ENCODE results near the gene GINS2.
A peak's percentile ranks its signal among the peaks of the same experiment; 100 is the strongest.

The GINS2 gene

DNA sequence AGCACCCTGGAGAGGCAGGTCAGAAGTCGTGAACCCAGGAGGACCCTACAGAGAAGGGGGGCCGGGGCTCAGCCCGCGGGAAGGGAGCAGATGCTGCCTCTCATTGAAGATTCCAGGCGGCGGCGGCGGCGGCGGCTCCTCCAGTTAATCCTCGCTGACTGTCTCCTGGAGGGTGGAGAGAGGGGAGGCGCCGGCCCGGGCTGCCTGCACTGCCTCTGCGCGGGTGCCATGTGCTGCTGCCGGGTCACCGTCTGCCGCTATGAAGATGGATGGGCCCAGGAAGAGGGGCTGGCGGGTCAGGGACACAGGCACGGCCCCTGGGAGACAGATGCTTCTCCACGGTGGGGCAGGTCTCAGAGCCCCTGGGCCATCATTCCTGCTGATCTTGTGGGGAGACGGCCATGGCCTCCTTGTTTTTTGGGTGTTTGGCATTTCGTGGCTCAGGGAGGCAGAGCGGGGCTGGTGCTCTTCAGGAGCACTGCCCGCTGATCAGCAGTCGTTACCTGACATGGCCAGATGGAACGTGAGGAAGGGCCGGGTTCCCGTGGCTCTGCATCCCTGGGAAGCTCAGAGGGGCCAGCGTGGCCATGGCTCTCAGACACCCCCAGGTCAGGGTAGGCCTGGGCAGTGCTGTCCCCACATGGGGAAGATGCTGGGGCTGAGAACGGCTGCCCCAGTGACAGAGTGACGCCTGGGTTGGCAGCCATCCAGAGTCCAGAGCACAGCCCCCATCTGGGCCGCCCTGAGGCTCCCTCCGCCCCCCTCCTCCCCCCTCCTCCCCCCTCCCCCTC, 36.1 kb downstream of the GINS2 start:
- DNase-seq = peak; percentile 71 to 77

- DNase-seq = peak; percentile 54 to 71
These were observed 36.9 kb downstream of the GINS2 start for GRCh38 chr16:85651629-85652430.

DNA sequence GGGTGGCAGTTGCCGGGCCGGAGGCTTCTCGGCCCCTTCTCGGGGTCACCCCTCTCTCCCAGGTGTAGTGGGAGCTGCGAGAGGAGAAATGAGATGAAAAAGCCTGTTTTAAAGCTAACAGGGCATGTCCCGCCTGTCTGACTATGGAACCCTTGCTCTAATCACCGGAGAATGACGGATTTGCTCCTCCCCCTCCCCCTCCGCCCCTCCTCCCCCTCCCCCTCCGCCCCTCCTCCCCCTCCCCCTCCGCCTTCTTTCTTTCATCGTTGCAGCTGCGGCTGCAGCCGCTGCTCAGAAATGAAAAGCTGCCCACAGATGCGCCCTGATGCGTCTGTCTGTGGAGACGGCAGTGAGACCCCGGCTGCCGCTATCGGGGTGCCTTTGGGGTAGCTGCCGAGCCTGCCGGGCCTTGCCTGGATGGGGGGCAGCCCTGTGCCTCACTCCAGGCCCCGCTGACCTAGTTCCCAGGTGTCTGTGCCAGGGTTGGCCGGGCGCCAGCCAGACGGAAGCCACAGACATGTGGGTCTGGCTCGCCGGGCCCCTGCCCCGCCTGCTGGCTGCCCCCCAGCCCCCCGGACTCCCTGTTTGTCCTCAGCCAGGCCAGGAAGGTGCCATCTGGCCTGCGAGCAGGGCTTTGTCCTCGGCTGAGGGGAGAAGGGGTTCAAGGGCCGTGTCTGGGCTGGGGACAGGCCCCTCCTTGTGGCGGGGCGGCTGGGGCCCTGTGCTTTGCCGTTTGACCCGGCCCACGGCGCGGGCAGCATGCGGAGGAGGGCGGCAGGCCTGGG, 37.7 kb downstream of the GINS2 start:
- peak; percentile 73 to 80 for DNase-seq

GRCh38 chr16:85650135-85650843, 38.5 kb downstream of the GINS2 start:
- DNase-seq = peak; percentile 73 to 75

GRCh38 chr16:85649411-85650134, 39.2 kb downstream of the GINS2 start:
- DNase-seq = no peak

- no peak for DNase-seq
These were observed 39.9 kb downstream of the GINS2 start for GRCh38 chr16:85648805-85649204.

DNA sequence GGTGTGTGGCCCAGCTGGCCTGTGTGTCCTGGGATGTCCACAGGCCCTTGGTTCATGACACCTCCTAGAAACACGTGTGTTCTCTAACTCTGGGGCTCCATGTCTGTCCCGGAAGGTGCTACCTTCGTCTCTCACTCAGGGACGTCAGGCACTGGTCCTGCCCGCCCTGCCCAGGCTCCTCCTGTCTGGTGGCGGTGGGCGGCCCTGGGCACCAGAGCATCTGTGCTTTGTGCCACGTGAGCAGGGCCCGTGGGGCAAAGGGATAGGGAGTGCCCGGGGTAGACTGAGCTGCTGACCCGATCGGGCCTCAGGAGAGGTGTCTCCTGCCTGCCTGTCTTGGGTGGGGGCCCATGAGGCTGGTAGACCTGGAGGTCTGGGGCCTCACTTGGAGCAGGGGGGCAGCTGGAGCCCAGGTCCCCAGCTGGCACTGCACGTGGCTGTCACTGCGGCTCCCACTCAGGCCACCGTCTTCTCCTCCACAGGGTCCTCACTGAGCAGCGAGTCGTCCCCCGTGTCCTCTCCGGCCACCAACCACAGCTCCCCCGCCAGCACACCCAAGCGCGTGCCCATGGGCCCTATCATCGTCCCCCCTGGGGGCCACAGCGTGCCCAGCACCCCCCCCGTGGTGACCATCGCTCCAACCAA, 40.6 kb downstream of the GINS2 start:
- DNase-seq = no peak

DNA sequence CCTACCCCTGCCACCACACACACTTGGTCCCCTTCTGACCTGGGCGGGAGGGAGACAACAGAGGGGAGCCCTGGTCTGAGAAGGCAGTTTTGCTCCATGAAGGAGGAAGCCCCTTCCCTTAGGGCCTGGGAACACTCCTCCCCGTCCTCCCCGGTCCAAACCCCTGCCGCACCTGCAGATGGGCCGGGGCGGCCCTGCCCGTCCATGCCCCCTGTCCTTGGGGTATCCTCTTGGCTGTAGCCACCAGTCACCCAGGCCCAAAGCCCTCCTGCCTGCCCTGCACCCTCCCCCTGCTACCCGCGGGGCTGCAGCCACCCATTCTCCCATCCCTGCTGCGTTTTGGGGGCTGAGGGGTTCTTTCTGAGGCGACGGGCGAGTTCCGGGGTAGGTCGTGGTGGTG, 41.8 kb downstream of the GINS2 start:
- DNase-seq = no peak

GRCh38 chr16:85646358-85646907, 42.3 kb downstream of the GINS2 start:
- DNase-seq = no peak

- no peak for DNase-seq
These were observed 43.6 kb downstream of the GINS2 start for GRCh38 chr16:85645021-85645589.

- DNase-seq = no peak
These were observed 44.6 kb downstream of the GINS2 start for GRCh38 chr16:85644093-85644712.

GRCh38 chr16:85643631-85644030, 45.1 kb downstream of the GINS2 start:
- DNase-seq = no peak

DNA sequence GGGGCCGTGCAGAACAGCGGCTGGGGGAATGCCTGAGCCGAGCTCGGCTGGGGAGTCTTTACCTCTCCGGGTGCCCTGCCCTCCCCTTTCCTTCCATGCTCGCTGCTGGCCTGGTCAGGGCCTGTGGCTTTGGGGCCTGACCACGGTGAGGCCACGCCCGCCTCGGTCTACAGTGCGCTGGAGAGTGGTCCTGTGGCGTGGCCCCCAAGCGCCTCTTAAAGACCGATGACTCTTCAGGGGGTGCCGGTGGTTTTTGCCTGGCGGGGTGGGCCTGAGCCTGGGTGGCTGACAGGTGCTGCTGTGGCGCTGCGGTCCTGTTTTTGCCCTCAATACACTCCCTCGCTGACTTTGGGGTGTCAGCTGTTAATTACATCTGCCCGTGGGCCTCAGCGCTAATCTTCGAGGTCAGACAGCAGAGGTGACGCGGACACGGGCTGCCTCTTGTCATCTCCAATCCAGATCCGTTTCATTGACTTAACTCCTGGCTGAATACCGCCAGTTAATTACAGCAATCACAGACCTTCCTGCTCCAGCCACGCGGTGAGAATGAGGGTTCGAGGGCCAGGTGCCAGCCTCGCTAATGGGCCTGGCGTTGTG, 45.9 kb downstream of the GINS2 start:
- no peak for DNase-seq

DNA sequence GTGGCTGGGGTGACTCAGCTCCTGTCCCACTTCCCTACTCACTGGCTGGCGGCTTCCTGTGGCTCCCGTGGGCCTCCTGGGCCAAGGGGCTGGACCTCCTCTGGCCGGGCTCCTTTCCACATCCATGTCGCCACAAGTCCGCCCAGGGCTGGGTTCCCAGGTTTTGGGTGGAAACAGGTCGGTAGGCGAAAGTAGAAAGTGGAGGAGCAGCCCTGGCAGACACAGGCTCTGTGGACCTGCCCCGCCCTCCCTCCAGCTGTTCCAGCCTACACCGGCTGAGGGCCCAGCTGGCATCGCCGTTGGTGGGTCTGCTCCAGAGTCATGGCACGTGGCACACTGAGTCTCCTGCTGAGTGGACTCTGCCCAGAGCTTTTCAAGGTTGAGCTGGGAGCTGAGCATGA, 47.0 kb downstream of the GINS2 start:
- no peak for DNase-seq

DNA sequence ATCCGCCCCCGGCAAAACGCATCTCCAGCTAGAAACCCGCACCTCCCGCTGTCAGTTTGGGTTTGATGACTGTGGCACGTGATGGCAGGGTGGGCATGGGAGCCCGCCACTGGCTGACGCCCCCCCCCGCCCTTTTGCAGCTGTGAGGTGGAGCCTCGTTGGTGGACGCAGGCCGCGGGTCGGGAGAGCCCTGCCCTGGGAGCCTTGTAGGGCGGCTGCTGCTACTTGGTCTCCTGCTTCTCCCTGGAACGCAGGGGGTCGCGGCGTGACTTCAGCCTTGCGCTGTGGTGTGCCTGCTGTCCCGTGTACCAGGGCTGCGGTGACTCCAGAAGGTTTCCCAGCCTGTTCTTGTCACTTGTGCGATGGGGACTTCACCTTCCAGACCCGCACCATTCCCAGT, 47.4 kb downstream of the GINS2 start:
- no peak for DNase-seq

DNA sequence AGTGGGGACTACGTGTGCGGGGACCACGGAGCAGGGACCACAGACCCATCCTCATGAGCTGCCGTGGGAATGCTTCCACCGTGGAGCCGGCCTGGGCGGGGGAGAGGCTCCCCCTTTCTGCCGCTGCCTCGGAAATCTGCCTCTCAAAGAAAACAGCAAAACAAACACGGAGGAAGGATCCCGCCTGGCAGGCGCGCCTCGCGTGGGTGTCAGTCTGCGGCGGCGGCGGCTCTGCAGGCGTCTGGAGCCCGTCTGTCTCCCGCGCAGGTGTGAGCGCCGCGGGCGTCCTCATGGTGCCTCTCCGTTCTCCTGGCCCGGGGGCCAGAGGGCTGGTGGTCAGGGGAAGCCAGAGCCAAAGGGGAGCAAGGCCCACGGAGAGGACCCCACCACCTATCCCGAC, 48.2 kb downstream of the GINS2 start:
- DNase-seq = no peak

- DNase-seq = no peak
These were observed 48.5 kb downstream of the GINS2 start for GRCh38 chr16:85640254-85640558.

GRCh38 chr16:85639529-85640253, 49.1 kb downstream of the GINS2 start:
- peak in 1 of 2 experiments; percentile 48 for DNase-seq

GRCh38 chr16:85638695-85639409, 49.9 kb downstream of the GINS2 start:
- no peak for DNase-seq

All from SHP77 (cell line).